CD14-positive monocyte (primary cell): ENCODE data around the gene PDE7B. TPM values are rescaled to one million over a fixed set of nuclear protein-coding genes. Genes with fewer than 3 reads are reported as not detected.

Source experiments
- DNase-seq, 3 donors: peaks; one replicate each; pipeline ENCODE4 v3.0.0-alpha.2; 2011 to 2022
- H2AFZ ChIP-seq: 2 replicates; pipeline ENCODE4 v1.6.0; 2012; ENCODE audit warnings: mild to moderate bottlenecking, low read depth, low read length, inconsistent platforms; ENCODE audit not compliant: insufficient read depth, poor library complexity, severe bottlenecking
- H3K27ac ChIP-seq, 2 donors: 1 replicate in 1 of 2; 2 replicates in 1 of 2; pipeline ENCODE4 v1.5.1; 2012 to 2013; ENCODE audit warnings: low read length in 2 of 2, control low read depth in 1 of 2, inconsistent platforms in 1 of 2, low read depth in 1 of 2, mild to moderate bottlenecking in 1 of 2
- H3K27me3 ChIP-seq, 2 donors: one replicate each; pipeline versions ENCODE4 v1.6.0 to v1.6.1; 2011 to 2013; ENCODE audit warnings: low read length in 2 of 2; ENCODE audit not compliant: control insufficient read depth in 2 of 2, insufficient read depth in 2 of 2
- H3K36me3 ChIP-seq, 2 donors: replicated peaks in 1 of 2; 1 replicate in 1 of 2; 2 replicates in 1 of 2; pipeline versions ENCODE4 v1.5.1 to v1.6.1; 2012 to 2013; ENCODE audit warnings: low read length in 2 of 2, control low read depth in 1 of 2, inconsistent platforms in 1 of 2, mild to moderate bottlenecking in 1 of 2; ENCODE audit not compliant: insufficient read depth in 2 of 2, control insufficient read depth in 1 of 2
- H3K4me1 ChIP-seq, 2 donors: 1 replicate in 1 of 2; 2 replicates in 1 of 2; pipeline versions ENCODE4 v1.5.1 to v1.6.1; 2012 to 2013; ENCODE audit warnings: low read length in 2 of 2, control low read depth in 1 of 2, inconsistent platforms in 1 of 2, mild to moderate bottlenecking in 1 of 2, moderate library complexity in 1 of 2; ENCODE audit not compliant: insufficient read depth in 2 of 2, control insufficient read depth in 1 of 2
- H3K4me2 ChIP-seq: replicated peaks from 2 replicates; pipeline ENCODE3; 2012; ENCODE audit warnings: low read length, moderate library complexity, mild to moderate bottlenecking; ENCODE audit not compliant: poor library complexity, severe bottlenecking; ENCODE audit errors: extremely low read depth
- H3K4me3 ChIP-seq, 3 experiments: fragments of 200-600 bp in 1 of 3; sonication (generic) in 1 of 3; replicated peaks in 1 of 3; 1 replicate in 2 of 3; 2 replicates in 1 of 3; pipeline ENCODE4 v1.5.1; 2011 to 2013; ENCODE audit warnings: low read length in 3 of 3, mild to moderate bottlenecking in 3 of 3, control low read depth in 2 of 3, low read depth in 2 of 3, inconsistent platforms in 1 of 3, moderate library complexity in 1 of 3
- H3K79me2 ChIP-seq: 2 replicates; pipeline ENCODE4 v1.6.0; 2012; ENCODE audit warnings: mild to moderate bottlenecking, control low read depth, inconsistent platforms, low read length, moderate library complexity; ENCODE audit not compliant: insufficient read depth
- H3K9ac ChIP-seq: 2 replicates; pipeline ENCODE4 v1.6.0; 2017; ENCODE audit warnings: low read length, mild to moderate bottlenecking; ENCODE audit not compliant: insufficient read depth, poor library complexity, severe bottlenecking
- H3K9me3 ChIP-seq, 2 donors: replicated peaks in 1 of 2; 1 replicate in 1 of 2; 2 replicates in 1 of 2; pipeline versions ENCODE4 v1.5.1 to v1.6.1; 2012 to 2013; ENCODE audit warnings: low read length in 2 of 2, control low read depth in 1 of 2; ENCODE audit not compliant: control insufficient read depth in 1 of 2, insufficient read depth in 1 of 2
- H4K20me1 ChIP-seq: 2 replicates; pipeline ENCODE4 v1.6.0; 2012; ENCODE audit warnings: mild to moderate bottlenecking, low read length, control low read depth, moderate library complexity; ENCODE audit not compliant: insufficient read depth
- H3K27ac Mint-ChIP-seq, 7 donors: one replicate each; pipeline ENCODE4 v1.8.0; 2020; ENCODE audit warnings: mild to moderate bottlenecking in 7 of 7, mixed read lengths in 7 of 7, moderate library complexity in 6 of 7, inconsistent platforms in 2 of 7
- H3K27me3 Mint-ChIP-seq, 3 donors: one replicate each; pipeline ENCODE4 v1.8.0; 2021 to 2022; ENCODE audit warnings: low read depth in 3 of 3, mild to moderate bottlenecking in 3 of 3, mixed read lengths in 3 of 3, moderate library complexity in 3 of 3, inconsistent platforms in 1 of 3
- H3K36me3 Mint-ChIP-seq, 2 donors: one replicate each; pipeline ENCODE4 v1.8.0; 2020; ENCODE audit warnings: mixed read lengths in 2 of 2, inconsistent platforms in 1 of 2, mild to moderate bottlenecking in 1 of 2
- H3K4me1 Mint-ChIP-seq: one replicate; pipeline ENCODE4 v1.8.0; 2020; ENCODE audit warnings: mild to moderate bottlenecking, mixed read lengths
- H3K4me3 Mint-ChIP-seq, 2 donors: one replicate each; pipeline ENCODE4 v1.8.0; 2020; ENCODE audit warnings: mild to moderate bottlenecking in 2 of 2, mixed read lengths in 2 of 2, moderate library complexity in 1 of 2
- H3K9me3 Mint-ChIP-seq, 7 donors: one replicate each; pipeline ENCODE4 v1.8.0; 2020 to 2022; ENCODE audit warnings: mixed read lengths in 7 of 7, mild to moderate bottlenecking in 6 of 7, moderate library complexity in 6 of 7, inconsistent platforms in 2 of 7
- WGBS: methylation state at CpG from one replicate; pipeline ENCODE4 v1.1.5; 2013; ENCODE audit warnings: missing lambda C conversion rate; ENCODE audit not compliant: insufficient coverage; 5-methylcytosine and 5-hydroxymethylcytosine counted together
- intact Hi-C, 2 donors: fragments of 100-400 bp; cut with micrococcal nuclease; formaldehyde crosslinking; loops; one replicate each; pipeline versions ENCODE4 v1.15.0 to v1.15.1; 2023
- polyA plus RNA-seq, 3 donors: library from polyadenylated mRNA; depleted of rRNA in 1 of 3; unstranded in 2 of 3; stranded (reverse) in 1 of 3; fragments of 300-500 nt in 2 of 3; fragments of >200 nt in 1 of 3; fragmentation: Illumina TruSeq in 2 of 3; gene quantifications; 1 replicate in 2 of 3; 2 replicates in 1 of 3; pipeline ENCODE4 v1.2.3, GENCODE V29; 2012 to 2021
- TF ChIP-seq, protein P1 (sequence below): fragments of 200-600 bp; IDR thresholded peaks from one replicate; pipeline ENCODE4 v1.8.0; 2022; ENCODE audit warnings: antibody characterized with exemption, mild to moderate bottlenecking

PDE7B gene
- polyA plus RNA-seq, 3 donors: 0.37 to 1.1 (median 0.89) TPM

DNA sequence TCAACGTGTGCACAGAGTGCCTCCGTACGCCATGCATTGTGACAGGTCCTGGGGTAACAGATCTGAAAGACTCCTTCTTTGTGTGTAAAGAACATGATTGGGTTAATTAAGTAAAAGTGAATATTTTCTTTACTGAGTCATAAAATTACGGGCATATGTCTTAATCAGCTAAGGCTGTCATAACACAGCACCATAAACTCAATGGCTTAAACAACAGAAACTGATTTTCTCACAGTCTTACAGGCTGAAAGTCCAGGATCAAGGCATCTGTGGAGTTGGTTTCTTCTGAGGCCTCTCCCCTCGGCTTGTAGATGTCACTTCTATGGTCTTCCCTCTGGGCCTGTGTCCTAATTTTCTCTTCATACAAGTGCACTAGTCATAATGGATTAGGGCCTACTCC, 221.7 kb downstream of the PDE7B start:
- no peak overlapping the region for H3K27ac Mint-ChIP-seq

DNA sequence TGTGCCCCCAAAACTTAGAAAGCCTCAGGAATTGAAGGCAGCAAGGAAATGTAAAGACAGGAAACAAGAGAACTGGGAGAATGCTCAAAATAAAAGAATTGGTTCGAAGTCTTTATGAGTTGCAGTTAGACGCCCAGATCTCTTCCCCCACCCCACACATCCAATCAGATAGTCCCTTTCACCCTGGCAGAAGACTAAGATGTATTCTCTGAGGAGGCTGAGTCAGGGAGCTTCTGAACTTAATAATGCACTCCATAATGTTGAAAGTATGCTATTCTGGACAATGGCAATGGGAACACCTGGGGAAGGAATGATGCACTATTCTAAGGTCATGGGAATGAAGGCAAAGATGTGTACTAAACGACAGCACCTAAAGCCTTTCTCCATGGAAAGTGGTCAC, 225.0 kb downstream of the PDE7B start:
- Mint-ChIP-seq H3K27me3 (no peaks in the 10 kb centered on the region), H3K4me3 (no peak overlapping the region), H3K27ac (no peak overlapping the region), H3K9me3 (peaks cover 0 to 4% (median 0%) of the 10 kb centered on the region in 7 donors), H3K4me1 (no peaks in the 10 kb centered on the region), H3K36me3 (no peaks in the 10 kb centered on the region)
- DNase-seq: no peak
- Histone ChIP-seq H3K9me3 (no peaks in the 10 kb centered on the region), H3K4me2 (no peak overlapping the region), H3K4me3 (no peak overlapping the region), H3K79me2 (no peaks in the 10 kb centered on the region), H2AFZ (no peak overlapping the region), H3K36me3 (no peaks in the 10 kb centered on the region), H3K9ac (no peak overlapping the region), H3K27ac (no peak overlapping the region), H3K27me3 (no peaks in the 10 kb centered on the region), H3K4me1 (no peaks in the 10 kb centered on the region), H4K20me1 (no peaks in the 10 kb centered on the region)
- intact Hi-C loops: no loop called here
- TF ChIP-seq, protein P1, sequence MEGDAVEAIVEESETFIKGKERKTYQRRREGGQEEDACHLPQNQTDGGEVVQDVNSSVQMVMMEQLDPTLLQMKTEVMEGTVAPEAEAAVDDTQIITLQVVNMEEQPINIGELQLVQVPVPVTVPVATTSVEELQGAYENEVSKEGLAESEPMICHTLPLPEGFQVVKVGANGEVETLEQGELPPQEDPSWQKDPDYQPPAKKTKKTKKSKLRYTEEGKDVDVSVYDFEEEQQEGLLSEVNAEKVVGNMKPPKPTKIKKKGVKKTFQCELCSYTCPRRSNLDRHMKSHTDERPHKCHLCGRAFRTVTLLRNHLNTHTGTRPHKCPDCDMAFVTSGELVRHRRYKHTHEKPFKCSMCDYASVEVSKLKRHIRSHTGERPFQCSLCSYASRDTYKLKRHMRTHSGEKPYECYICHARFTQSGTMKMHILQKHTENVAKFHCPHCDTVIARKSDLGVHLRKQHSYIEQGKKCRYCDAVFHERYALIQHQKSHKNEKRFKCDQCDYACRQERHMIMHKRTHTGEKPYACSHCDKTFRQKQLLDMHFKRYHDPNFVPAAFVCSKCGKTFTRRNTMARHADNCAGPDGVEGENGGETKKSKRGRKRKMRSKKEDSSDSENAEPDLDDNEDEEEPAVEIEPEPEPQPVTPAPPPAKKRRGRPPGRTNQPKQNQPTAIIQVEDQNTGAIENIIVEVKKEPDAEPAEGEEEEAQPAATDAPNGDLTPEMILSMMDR: no peak
- WGBS: 86% methylated on average over 1 of the region's 3 CpGs

More for the DNA sequence above, 221.7 kb downstream of the PDE7B start:
- H3K9me3 Mint-ChIP-seq: peaks cover 0 to 4% (median 0%) of the 10 kb centered on the region in 7 donors
- H3K27me3 Mint-ChIP-seq: no peaks in the 10 kb centered on the region
- Histone ChIP-seq H3K79me2 (no peaks in the 10 kb centered on the region), H4K20me1 (no peaks in the 10 kb centered on the region), H3K4me2 (no peak overlapping the region), H3K9ac (no peak overlapping the region), H3K27ac (no peak overlapping the region), H3K36me3 (no peaks in the 10 kb centered on the region), H2AFZ (no peak overlapping the region), H3K27me3 (no peaks in the 10 kb centered on the region), H3K4me1 (no peaks in the 10 kb centered on the region), H3K4me3 (no peak overlapping the region), H3K9me3 (no peaks in the 10 kb centered on the region)
- no peak overlapping the region for H3K4me3 Mint-ChIP-seq
- H3K4me1 Mint-ChIP-seq: no peaks in the 10 kb centered on the region
- WGBS: 100% methylated on average over 1 of the region's 5 CpGs
- TF ChIP-seq, protein P1: no peak
- intact Hi-C loops: no loop called here
- H3K36me3 Mint-ChIP-seq: no peaks in the 10 kb centered on the region
- DNase-seq: no peak
